ENCODE results near the gene THRB. TPM values are rescaled to one million over a fixed set of nuclear protein-coding genes. Genes with fewer than 3 reads are reported as not detected.
"Not testable (repeated sequence)": the region's sequence is repeated elsewhere in the genome, so short reads cannot be mapped to it uniquely, and the experiment has no call there.

Gene THRB
- total RNA-seq, 3 donors from 2014 or later: 29.8 to 40.2 (median 39.2) TPM

- Histone ChIP-seq H3K27ac (no peak overlapping the region), H3K4me1 (no peaks in the 10 kb centered on the region), H3K36me3 (no peaks in the 10 kb centered on the region), H3K4me3 (no peak overlapping the region), H3K9me3 (no peaks in the 10 kb centered on the region), H3K27me3 (no peaks in the 10 kb centered on the region)
- intact Hi-C loops (cut with DNase I; ENCODE audit: low total_unique reads): no loop called here
- TF ChIP-seq POLR2AphosphoS5 (IDR thresholded peaks at IDR 0.05): no peak
- TF ChIP-seq POLR2A (IDR thresholded peaks at IDR 0.05): no peak
- TF ChIP-seq CTCF (IDR thresholded peaks at IDR 0.05): no peak
- no peak for DNase-seq (ENCODE audit: low spot score in 2 of 2)
These were observed 94.2 kb downstream of the THRB start for GRCh38 chr3:24400450-24400849.

GRCh38 chr3:24400015-24400414, 94.6 kb downstream of the THRB start:
- H3K36me3 ChIP-seq: no peaks in the 10 kb centered on the region
- H3K4me3 ChIP-seq: no peak overlapping the region
- no peak for DNase-seq (ENCODE audit: low spot score in 2 of 2)
- no peak overlapping the region for H3K27ac ChIP-seq
- no peaks in the 10 kb centered on the region for H3K4me1 ChIP-seq
- H3K27me3 ChIP-seq: no peaks in the 10 kb centered on the region
- TF ChIP-seq POLR2A (IDR thresholded peaks at IDR 0.05) (no peak), POLR2AphosphoS5 (IDR thresholded peaks at IDR 0.05) (no peak), CTCF (IDR thresholded peaks at IDR 0.05) (no peak)
- intact Hi-C loops (cut with DNase I; ENCODE audit: low total_unique reads): no loop called here
- no peaks in the 10 kb centered on the region for H3K9me3 ChIP-seq

- no peaks in the 10 kb centered on the region for H3K36me3 ChIP-seq
- no peaks in the 10 kb centered on the region for H3K4me1 ChIP-seq
- intact Hi-C loops (cut with DNase I; ENCODE audit: low total_unique reads): no loop called here
- no peak for DNase-seq (ENCODE audit: low spot score in 2 of 2)
- H3K27me3 ChIP-seq: no peaks in the 10 kb centered on the region
- TF ChIP-seq POLR2A (IDR thresholded peaks at IDR 0.05): no peak
- TF ChIP-seq CTCF (IDR thresholded peaks at IDR 0.05): no peak
- no peak for TF ChIP-seq POLR2AphosphoS5 (IDR thresholded peaks at IDR 0.05)
- H3K9me3 ChIP-seq: no peaks in the 10 kb centered on the region
- no peak overlapping the region for H3K4me3 ChIP-seq
- no peak overlapping the region for H3K27ac ChIP-seq
These were observed 95.0 kb downstream of the THRB start for GRCh38 chr3:24399614-24400013.

- DNase-seq (ENCODE audit: low spot score in 2 of 2); H3K4me3 ChIP-seq; H3K27me3 ChIP-seq; H3K27ac ChIP-seq; H3K4me1 ChIP-seq; intact Hi-C loops (cut with DNase I; ENCODE audit: low total_unique reads); H3K36me3 ChIP-seq; H3K9me3 ChIP-seq: not testable (repeated sequence)
These were observed 95.9 kb downstream of the THRB start for GRCh38 chr3:24398712-24399111.

- intact Hi-C loops (cut with DNase I; ENCODE audit: low total_unique reads): no loop called here
- H3K27ac ChIP-seq: no peak overlapping the region
- no peak overlapping the region for H3K4me3 ChIP-seq
- DNase-seq (ENCODE audit: low spot score in 2 of 2): no peak
- H3K4me1 ChIP-seq: no peaks in the 10 kb centered on the region
- H3K27me3 ChIP-seq: no peaks in the 10 kb centered on the region
- no peak for TF ChIP-seq POLR2A (IDR thresholded peaks at IDR 0.05)
- no peak for TF ChIP-seq POLR2AphosphoS5 (IDR thresholded peaks at IDR 0.05)
- TF ChIP-seq CTCF (IDR thresholded peaks at IDR 0.05): no peak
- no peaks in the 10 kb centered on the region for H3K9me3 ChIP-seq
- no peaks in the 10 kb centered on the region for H3K36me3 ChIP-seq
These were observed 98.3 kb downstream of the THRB start for GRCh38 chr3:24396338-24396737.

GRCh38 chr3:24394754-24395153, 99.9 kb downstream of the THRB start:
- intact Hi-C loops (cut with DNase I; ENCODE audit: low total_unique reads): no loop called here
- Histone ChIP-seq H3K27me3 (no peaks in the 10 kb centered on the region), H3K9me3 (no peaks in the 10 kb centered on the region), H3K4me1 (peaks cover 0 to 6% of the 10 kb centered on the region in 2 donors), H3K27ac (no peak overlapping the region), H3K4me3 (no peak overlapping the region), H3K36me3 (no peaks in the 10 kb centered on the region)
- no peak for DNase-seq (ENCODE audit: low spot score in 2 of 2)
- TF ChIP-seq POLR2A (IDR thresholded peaks at IDR 0.05) (no peak), CTCF (IDR thresholded peaks at IDR 0.05) (no peak), POLR2AphosphoS5 (IDR thresholded peaks at IDR 0.05) (no peak)
